Measurements from ENCODE around the gene SGTA.

The SGTA gene

DNA sequence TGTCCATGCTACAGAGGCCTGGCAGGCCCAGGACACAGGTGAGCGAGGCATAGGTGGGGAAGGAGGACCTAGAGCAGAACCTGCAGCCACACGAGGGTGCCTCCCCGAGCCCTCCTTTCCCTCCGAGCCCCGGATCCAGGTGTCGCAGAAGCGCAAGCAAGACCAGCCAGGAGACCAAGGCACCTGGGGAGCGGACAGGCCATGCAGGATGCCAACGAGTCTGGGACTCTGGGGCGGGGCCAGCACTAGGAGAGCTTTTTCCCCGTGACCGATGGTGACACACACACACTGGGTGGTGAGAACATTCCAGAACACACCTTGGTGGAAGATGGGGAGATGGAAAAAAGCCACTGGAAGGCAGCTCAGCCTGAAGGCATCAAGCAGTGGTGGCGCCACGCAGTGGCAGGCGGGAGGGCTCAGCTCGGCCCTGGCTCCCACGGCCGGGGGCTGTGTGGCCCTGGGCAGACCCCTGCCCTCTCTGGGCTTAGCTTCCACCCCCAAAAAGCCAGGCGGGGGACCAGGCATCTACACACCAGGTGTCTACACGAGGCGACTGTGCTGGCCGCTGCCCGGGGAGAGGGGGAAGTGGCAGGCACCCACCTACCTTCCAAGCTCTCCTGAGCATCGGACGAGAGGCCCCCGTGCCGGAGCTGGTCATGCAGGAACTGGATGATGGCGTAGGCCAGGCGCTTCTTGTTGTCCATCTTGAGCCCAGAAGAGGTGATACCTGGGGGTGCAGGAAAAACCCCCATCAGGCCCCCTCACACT is 14.5 kb downstream of the SGTA start:
- no peak for DNase-seq

DNA sequence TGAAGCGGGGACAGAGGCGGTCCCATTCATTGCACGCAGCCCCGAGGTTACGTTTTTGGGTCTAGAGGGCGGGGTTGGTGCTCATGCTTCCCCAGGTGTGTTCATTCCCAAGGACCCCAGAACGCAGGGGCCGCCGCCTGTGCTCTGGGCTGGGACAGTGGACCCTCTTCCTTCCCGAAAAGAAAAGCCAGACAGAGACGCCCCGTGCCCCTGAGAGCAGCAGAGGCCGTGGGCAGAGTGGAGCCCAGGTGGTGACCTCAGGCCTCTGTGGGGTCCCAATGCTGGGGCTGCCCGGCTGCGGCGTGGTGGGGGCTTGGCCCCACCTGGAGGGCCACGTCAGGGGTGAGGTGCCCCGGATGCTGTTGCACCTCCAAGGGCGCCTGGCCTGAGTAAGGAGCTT is 15.4 kb downstream of the SGTA start:
- no peak for DNase-seq

DNA sequence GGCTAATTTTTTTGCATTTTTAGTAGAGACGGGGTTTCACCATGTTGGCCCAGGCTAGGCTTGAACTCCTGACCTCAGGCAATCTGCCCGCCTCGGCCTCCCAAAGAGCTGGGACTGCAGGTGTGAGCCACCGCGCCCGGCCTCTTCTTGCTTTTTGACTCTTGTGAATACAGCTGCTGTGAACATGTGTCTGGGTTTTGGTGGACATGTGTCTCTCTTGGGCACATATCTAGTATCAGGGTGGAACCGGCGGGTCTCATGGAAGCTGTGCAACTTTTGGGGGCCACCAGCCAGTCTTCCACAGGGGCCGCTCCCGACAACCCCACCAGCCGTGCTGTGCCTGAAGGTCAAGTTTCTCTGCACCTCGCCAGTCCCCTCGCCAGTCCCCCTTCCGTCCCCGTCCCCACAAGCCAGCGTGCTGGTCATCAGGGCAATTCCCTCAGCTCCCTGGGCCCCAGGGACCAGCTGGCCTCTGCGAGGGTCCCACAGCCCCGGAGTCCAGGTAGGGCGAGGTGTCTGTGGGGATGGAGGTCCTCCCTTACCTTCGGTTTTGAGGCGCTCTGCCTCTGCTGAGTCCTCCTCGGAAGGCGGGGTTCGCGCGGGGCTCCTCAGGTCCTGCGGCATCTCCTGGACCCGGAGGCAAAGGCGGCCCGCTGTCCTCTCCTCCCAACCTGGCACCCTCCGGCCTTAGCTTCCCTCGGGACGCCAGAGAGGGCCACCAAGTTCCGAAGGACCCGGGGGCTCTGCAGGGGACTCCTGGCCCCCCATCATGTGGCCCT is 16.3 kb downstream of the SGTA start:
- DNase-seq = no peak

DNA sequence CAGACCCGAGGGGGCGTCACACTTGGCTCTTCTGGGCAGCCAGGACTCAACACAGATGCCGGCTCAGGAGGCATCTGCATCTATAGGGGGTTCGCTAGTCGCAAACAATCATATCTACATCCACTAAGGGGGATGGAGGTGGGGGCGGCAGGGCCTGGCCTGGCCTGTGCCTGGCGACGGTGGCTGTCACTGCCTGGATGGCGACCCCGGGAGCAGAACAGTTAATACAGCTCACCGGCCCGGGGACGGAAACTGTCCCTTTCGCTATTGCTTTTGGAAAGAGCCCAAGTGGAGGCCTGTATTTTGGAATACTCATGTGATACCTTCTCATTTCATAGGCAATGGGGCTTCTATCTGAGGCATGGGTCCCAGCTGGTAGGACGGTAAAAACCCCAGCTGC is 17.7 kb downstream of the SGTA start:
- no peak for DNase-seq

DNA sequence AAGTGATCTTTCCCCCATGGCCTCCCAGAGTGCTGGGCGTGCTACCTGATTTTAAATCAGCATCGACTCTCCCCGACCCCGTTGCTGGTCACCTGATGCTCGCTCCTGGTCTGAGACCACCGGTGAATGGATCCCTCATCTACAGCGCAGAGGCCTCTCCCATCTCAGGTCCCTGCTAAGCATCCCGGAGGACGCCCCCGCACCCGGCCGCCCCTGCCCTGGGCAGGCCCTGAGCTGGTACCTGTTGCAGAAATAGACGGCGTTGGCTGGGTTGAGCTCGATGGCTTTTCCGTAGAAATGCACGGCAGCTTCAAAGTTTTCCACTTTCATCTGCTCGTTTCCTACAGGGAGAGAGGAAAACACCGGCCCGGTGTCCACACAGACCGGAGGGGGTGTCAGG is 18.1 kb downstream of the SGTA start:
- no peak for DNase-seq

DNA sequence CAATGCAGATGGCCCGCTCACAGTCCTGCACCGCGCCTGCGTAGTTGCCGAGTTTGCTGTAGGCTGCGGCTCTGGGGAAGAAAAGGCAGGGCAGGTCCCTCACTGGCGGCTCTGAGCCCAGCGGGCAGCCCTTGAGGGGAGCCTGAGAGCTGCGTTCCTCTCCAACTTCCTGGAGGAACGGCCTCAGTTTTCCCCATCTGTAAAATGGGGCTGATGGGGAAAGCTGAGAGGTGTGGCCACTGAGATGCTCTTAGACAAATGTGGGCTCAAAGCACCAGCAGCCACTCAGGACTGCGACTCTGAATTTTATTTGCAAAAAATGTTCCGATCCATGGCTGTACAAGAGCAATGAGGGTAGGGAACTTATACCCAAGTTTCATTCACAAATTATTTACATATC is 19.4 kb downstream of the SGTA start:
- DNase-seq = no peak

DNA sequence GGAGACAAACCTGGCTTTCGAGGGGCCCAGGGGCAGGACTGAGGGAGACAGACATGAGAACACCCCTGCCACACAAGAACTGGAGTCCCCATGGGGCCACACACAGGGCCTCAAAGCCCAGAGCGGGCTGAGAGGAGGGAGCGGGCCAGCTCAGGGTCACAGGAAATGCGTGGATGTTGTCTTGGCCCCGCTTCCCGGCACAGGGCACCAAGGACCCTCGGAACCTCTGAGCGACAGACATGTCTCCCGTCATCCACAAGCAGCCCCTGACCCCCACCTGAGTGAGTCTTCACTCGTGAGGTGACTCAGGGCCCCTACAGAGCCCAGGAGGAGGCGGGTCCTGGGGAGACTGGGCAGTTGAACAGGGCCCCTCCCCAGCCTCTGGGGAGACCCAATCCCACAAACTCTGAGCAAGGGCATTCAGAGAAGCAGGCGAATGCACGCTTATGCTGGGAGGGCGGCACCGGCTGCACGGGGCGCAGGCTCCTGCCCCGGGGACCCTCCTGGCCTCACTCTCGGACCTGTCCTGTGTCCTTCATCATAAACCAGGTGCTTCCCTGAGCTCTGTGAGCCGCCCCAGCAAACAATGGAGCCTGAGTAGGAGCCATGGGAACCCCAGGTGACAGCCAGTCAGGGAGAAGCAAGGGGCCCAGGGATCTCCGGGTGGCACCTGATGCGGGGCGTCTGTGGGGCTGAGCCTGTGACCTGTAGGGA is 20.1 kb downstream of the SGTA start:
- no peak for DNase-seq

DNA sequence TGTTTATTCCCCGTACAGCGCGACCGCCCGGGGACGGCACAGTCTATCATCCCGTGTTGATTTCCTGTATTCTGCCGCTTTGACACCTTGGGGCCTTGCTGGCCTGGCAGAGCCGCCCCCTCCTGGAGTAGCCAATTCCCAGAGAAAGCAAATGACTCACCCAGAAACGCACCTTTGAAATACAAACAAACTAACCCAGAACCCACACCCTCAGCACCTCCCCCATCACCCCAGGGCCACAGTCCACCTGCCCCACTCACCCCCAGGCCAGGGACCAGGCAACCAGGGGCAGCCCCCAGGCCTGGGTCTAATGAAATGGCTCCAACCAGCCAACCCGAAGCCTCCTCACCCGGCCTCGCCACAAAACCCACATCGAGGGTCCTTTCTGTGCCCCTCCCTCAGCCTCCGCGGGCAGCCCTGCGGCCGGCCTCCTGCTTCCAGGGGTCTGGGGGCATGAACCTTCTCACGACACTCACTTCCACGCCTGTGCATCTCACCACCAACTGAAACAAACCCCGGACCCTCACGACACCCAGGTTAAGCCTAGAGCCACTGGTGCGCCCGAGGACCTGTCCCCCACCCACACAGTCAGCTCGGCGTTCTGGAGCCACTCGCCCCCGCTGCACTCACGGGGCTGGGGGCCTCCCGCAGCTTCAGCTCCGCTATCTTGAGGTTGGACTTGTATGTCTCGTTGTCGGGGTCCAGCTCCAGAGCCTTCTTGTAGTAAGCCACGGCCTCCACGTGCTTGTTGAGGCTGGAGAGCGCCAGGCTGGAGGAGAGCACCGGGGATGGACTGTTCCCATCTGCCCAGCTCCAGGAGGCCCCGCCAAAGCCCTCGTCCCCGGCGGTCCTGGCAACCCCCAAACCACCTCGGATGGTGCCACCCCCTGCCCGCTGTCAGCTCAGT is 20.9 kb downstream of the SGTA start:
- no peak for DNase-seq

DNA sequence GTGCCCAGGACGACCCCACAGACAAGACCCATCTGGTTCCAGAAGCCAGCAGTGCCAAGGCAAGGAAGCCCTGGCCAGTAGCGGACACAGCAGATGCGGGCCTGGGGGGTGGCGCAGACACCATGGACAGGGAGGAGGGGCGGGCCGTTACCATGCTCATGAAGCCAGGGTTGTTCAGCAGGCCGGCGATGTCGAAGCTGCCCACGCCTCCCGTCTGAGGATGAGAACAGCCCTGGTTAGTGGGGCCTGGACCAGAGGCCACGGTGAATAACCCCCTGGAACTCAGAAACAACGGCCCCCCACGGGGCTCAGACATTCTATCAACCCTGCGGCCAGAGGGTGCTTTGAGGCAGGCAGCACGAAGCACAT is 21.8 kb downstream of the SGTA start:
- DNase-seq = no peak

DNA sequence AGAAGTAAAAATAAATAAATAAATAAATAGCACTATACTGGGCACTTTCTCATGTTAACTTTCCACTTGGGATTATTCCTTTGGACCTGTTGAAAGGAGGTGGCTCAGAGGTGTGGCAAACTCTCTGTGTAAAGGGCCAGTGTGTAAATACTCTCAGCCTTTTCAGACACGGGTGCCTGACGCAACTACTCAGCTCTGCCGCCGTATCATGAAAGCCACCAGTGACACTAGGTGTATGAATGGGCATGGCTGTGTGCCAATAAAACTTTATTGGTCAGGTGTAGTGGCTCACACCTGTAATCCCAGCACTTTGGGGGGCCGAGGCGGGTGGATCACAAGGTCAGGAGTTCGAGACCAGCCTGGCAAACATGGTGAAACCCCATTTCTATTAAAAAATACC is 23.1 kb downstream of the SGTA start:
- DNase-seq = no peak

DNA sequence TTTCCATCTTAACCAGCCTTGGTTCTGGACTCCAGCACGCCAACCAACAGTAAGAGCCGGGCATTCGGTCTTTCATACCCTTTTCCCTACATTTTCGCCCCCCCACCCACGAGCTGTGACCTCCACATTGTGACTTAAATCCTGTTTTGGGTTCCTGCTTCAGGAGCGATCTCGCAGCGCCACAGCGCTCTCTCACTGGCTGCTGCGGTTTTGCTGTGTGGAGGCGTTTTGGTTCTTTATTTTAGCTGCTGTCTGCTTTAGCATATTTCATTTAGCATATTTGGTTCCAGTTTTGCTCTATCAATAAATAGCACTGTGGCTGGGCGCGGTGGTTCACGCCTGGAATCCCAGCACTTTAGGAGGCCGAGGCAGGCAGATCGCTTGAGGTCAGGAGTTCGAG is 23.7 kb downstream of the SGTA start:
- DNase-seq = no peak

DNA sequence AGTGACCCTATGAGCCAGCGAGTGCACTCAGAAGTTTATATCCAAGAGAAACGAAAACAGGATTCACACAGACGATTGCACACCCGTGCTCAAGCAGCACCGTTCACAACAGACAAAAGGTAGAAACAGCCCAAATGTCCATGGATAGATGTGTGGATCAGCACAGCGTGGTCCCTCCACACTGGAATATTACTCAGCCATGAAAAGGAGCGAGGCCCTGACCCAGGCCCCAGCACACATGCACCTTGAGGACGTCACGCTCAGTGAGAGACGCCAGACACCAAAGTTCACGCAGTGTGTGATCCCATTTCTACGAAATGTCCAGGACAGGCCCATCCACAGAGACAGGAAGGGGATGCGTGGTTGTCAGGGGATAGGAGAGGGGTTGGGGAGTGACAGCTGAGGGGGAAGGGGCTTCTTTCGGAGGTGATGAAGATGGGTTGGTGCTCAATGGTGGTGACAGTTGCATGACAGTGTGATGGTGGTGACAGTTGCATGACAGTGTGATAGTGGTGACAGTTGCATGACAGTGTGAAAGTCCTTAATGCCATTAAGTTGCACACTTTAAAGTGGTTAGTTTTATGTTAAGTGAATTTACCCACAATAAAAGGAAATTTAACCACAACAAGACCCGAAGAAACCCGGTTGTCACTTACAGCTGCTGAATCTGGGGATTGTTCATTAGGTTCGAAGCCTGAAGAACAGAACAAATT is 24.3 kb downstream of the SGTA start:
- no peak for DNase-seq

DNA sequence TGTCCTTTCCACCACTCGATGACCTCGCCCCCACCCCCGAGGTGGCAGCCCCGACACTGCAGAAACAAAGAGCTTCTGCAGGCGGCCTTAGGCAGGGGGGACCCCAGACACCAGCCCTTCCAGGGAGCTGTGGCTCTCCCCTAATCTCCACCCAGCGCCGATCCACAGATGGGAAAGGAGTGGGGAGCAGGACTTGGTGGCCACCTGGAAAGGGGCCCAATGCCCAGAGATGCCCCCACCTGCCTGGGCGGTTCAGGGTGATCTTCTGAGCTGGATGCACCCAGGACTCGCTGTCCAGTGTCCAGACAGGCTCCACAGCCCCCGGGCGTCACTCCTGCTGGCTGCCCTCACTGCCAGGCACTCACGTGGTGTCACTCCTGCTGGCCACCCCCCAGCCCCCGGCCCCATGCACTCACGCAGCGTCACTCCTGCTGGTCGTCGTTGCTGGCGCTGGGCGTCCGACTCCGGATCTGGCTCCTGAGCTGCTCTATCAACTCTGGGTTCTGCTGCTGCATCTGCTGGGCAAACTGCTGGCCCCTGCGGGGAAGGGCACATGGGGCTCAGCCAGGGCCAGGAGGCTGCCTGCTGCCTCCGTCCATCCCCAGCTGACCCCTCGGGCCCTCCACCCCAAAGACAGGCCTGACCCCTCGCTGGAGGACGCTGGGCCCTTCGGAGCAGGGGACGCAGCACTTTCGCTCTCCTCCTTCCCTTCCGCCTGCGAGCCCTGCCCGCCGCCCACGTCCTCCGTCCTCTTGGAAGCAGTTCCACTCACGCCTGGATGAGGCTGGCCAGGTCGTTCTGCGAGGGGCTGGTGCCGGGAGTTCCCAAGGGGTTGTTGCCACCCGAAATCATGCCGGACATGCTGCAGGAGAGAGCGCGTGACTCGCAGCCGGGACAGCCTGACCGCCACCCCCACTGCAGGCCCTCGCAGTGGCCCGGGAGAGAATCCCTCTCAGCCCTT is 25.9 kb downstream of the SGTA start:
- DNase-seq = no peak

DNA sequence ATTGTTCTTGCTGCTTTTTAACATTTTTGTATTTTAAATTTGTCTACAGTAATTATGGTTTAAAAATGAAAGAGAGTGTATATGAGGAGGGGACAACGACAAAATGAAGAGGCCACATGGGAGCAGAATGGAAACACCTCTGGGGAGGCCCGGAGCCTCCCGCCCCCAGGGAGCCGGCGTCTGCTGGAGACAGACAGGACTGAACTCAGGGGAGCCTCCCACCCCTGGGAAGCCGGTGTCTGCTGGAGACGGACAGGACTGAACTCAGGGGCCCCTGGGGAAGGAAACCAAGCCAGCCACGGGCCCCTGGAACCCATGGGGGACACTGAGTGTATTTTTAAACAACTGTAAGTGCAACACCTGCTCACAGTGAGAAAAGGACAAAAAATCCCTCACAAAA is 26.6 kb downstream of the SGTA start:
- no peak for DNase-seq

DNA sequence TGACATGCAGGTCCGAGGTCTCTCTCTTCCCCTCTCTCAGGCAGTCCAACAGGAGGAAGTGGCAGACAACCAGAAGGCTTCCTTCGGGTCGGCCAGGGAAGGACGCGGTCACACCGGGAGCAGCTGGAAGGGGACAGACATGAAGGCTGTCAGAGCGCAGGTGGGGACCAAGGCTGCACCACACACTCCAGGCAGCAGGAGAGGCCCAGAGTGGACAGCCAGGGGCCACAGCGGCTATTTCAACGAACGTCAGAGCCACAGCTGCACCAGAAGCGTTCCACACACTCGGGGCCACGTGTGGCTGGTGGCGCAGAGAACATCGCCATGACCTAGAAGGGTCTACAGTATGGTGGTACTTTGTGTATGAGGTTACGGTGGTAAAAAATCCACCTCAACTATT is 27.3 kb downstream of the SGTA start:
- no peak for DNase-seq

DNA sequence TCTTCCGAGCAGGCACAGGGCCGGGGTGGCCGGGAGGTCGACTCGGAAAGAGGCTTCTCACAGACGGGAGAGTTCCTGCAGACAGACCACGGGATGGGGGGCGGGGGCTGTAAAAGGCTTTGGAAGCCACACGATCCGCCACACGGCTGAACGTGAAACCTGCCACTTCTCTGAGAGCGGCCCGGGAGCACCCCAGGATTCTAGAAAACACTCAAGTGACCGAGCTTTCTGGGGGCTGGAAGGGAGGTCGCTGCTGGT is 27.7 kb downstream of the SGTA start:
- no peak for DNase-seq

DNA sequence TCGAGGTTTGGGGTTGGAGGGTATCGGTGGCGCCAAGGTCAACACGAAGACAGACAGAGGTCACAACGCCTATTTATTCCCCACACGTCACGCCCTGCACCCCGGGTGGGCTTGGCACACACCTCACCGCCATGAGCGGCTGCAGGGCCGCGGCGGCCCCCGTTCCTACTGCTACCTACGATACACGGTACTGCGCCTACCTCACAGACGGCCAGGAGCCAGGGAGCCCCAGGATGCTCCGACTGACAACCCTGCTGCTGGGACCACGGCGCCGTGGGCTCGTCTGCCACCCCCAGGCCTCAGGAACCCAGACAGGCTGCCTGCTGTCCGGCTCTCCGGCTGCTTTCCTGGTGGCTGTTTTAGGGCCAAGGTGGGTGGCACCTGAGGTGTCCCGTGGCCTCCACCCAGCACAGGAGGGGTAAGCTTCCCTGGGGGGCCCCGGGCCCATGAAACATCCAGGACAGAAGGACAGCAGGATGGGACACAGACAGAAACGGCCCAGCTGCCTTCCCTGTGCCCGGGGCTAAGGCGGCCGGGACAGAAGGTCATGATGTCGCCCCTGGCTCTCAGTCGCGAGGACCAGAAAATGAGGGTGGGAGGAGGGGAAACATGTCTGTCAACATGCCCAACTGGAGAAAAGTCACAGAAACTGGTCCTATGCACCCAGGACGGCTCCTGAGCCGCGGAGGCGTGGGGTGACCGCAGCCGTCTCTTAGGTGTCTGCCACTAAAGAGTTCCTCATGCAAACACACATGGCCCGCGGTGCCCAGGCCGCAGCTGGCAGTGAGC is 28.2 kb downstream of the SGTA start:
- DNase-seq = no peak

DNA sequence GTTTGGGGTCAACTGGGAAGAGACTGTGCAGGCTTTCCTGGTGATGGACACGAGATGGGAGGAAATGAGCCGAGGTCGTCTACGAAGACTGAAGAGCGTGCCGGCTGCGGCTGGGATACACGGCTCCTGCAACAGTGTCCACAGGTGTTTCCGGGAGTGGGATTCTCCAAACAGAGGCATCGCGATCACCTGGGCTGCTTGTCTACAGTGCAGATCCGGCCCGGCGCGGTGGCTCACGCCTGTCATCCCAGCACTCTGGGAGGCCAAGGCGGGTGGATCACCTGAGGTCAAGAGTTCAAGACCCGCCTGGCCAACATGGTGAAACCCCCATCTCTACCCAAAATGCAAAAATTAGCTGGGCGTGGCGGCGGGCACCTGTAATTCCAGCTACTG is 31.6 kb downstream of the SGTA start:
- no peak for DNase-seq

DNA sequence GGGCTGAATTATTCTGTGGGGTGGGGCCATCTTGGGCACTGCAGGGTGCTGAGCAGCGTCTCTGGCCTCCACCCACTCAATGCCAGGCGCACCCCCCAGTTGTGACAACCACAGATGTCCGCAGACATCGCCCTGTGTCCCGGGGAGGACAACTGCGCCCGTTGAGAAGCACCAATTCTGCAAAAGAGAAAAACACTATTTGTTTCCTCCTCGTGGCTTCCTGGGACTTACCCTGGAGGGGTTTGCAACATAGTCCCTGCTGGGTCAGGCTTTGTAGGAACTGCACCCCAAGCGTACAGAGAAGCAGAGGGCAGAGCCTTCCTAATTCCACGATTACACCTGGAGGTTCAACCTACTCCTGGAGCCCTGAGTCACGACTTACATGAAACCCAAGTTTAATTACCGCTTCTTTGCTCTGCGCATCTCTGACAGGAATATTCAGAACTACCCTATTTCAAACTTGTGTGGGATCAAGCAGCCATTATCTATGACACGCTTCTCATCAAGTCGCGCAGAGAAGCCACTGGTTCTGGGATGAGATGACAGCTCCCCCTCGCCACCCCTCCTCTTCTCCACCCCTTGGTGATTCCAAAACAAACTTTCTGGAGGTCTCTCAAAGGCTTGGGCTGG is 32.1 kb downstream of the SGTA start:
- no peak for DNase-seq

DNA sequence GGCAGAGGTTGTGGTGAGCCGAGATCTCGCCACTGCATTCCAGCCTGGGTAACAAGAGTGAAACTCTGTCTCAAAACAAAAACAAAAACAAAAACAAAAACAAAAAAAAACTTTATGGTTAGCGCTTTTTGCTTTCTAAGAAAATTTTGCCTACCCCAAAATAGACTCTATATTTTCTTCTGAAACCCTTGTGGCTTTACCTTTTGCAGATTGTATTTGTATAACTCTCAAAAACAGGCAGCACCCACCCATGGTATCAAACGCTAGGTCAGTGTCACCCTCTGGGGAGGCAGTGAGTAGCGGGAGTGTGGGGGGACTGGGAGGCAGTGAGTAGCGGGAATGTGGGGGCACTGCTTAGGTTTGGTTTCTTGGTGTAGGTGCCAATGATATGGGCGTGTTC is 35.7 kb downstream of the SGTA start:
- DNase-seq = no peak
